WTC11 (cell line): ENCODE measurements around the gene ITLN2. TPM values are rescaled to one million over a fixed set of nuclear protein-coding genes. Genes with fewer than 3 reads are reported as not detected.
"Not testable (repeated sequence)": the region's sequence is repeated elsewhere in the genome, so short reads cannot be mapped to it uniquely, and the experiment has no call there.

Experiments used
- ATAC-seq: fragments of 200-7000 bp; cut with Tn5 transposase; 2 replicates; pipeline ENCODE4 v1.10.0; 2021; ENCODE audit warnings: mild to moderate bottlenecking, moderate library complexity
- CTCF ChIA-PET: fragments of 300-600 bp; sonication (Branson Sonifier 250); formaldehyde crosslinking; loops from one replicate; lab custom pipeline; 2021; ENCODE audit warnings: antibody characterized with exemption; lab: Charles Lee
- POLR2A ChIA-PET: fragments of 350-600 bp; sonication (Branson Sonifier 250); formaldehyde crosslinking; loops from one replicate; lab custom pipeline; 2021; ENCODE audit warnings: antibody characterized with exemption; lab: Charles Lee
- DNase-seq: peaks from one replicate; pipeline ENCODE4 v3.0.0; 2021; ENCODE audit warnings: low spot score
- H3K27ac Mint-ChIP-seq: 2 replicates; pipeline ENCODE4 v1.8.0; 2021; ENCODE audit warnings: mixed read lengths
- H3K27me3 Mint-ChIP-seq: 2 replicates; pipeline ENCODE4 v1.8.0; 2021; ENCODE audit warnings: low read depth, mild to moderate bottlenecking, moderate library complexity, mixed read lengths
- H3K36me3 Mint-ChIP-seq: 2 replicates; pipeline ENCODE4 v1.8.0; 2021; ENCODE audit warnings: mixed read lengths
- H3K4me1 Mint-ChIP-seq: 2 replicates; pipeline ENCODE4 v1.8.0; 2022; ENCODE audit warnings: mixed read lengths
- H3K4me3 Mint-ChIP-seq: 2 replicates; pipeline ENCODE4 v1.8.0; 2021; ENCODE audit warnings: mild to moderate bottlenecking, moderate library complexity, mixed read lengths
- H3K9me3 Mint-ChIP-seq: 2 replicates; pipeline ENCODE4 v1.8.0; 2021; ENCODE audit warnings: mixed read lengths
- ATF1 ChIP-seq: sonication (generic); formaldehyde crosslinking; IDR thresholded peaks from 2 replicates; pipeline ENCODE4 v1.8.1; 2023; ENCODE audit warnings: mild to moderate bottlenecking, moderate library complexity, missing genetic modification reagents
- CREB1 ChIP-seq: sonication (generic); formaldehyde crosslinking; IDR thresholded peaks from 2 replicates; pipeline ENCODE4 v1.8.0; 2023; ENCODE audit warnings: mild to moderate bottlenecking, missing genetic modification reagents
- ELF4 ChIP-seq: sonication (generic); formaldehyde crosslinking; IDR thresholded peaks from 2 replicates; pipeline ENCODE4 v1.8.1; 2022; ENCODE audit warnings: low read depth, mild to moderate bottlenecking, moderate library complexity, missing genetic modification reagents
- EMX1 ChIP-seq: fragments of 250-450 bp; sonication (Bioruptor Pico); IDR thresholded peaks from 2 replicates; pipeline ENCODE4 v1.8.0; 2021; ENCODE audit warnings: mild to moderate bottlenecking
- GRHL2 ChIP-seq: fragments of 250-450 bp; sonication (Bioruptor Pico); IDR thresholded peaks from 2 replicates; pipeline ENCODE4 v1.8.0; 2022; ENCODE audit warnings: mild to moderate bottlenecking, moderate library complexity; ENCODE audit not compliant: insufficient replicate concordance, severe bottlenecking
- JAZF1 ChIP-seq: fragments of 250-450 bp; sonication (Bioruptor Pico); IDR thresholded peaks from 2 replicates; pipeline ENCODE4 v1.9.0; 2021; ENCODE audit warnings: moderate library complexity, mild to moderate bottlenecking, inconsistent platforms
- KAT7 ChIP-seq: sonication (generic); formaldehyde crosslinking; IDR thresholded peaks from 2 replicates; pipeline ENCODE4 v1.8.1; 2023; ENCODE audit warnings: missing genetic modification reagents, mild to moderate bottlenecking, borderline replicate concordance
- MXD4 ChIP-seq: fragments of 250-450 bp; sonication (Bioruptor Pico); IDR thresholded peaks from 2 replicates; pipeline ENCODE4 v1.8.0; 2021; ENCODE audit warnings: mild to moderate bottlenecking, moderate library complexity, borderline replicate concordance
- OVOL2 ChIP-seq: fragments of 250-450 bp; sonication (Bioruptor Pico); IDR thresholded peaks from 2 replicates; pipeline ENCODE4 v1.9.0; 2021; ENCODE audit warnings: mild to moderate bottlenecking, borderline replicate concordance
- RORB ChIP-seq: fragments of 250-450 bp; sonication (Bioruptor Pico); IDR thresholded peaks from 2 replicates; pipeline ENCODE4 v1.9.0; 2021; ENCODE audit warnings: mild to moderate bottlenecking
- SMAD4 ChIP-seq: sonication (generic); formaldehyde crosslinking; IDR thresholded peaks from 2 replicates; pipeline ENCODE4 v1.8.0; 2022; ENCODE audit warnings: mild to moderate bottlenecking, missing genetic modification reagents
- ZNF423 ChIP-seq: fragments of 250-450 bp; sonication (Bioruptor Pico); IDR thresholded peaks from 2 replicates; pipeline ENCODE4 v2.1.2; 2022; ENCODE audit warnings: mild to moderate bottlenecking, moderate library complexity
- total RNA-seq: library from RNA; stranded (reverse); gene quantifications from 3 replicates; pipeline ENCODE4 v1.2.3, GENCODE V29; 2021
- TF ChIP-seq, protein P1 (sequence below): fragments of 250-450 bp; sonication (Bioruptor Pico); IDR thresholded peaks from 2 replicates; pipeline ENCODE4 v1.9.0; 2021; ENCODE audit warnings: moderate library complexity, mild to moderate bottlenecking, inconsistent platforms, borderline replicate concordance
- TF ChIP-seq, protein P2 (sequence below): sonication (generic); formaldehyde crosslinking; conservative IDR thresholded peaks from 2 replicates; pipeline ENCODE4 v1.8.1; 2022; ENCODE audit warnings: mild to moderate bottlenecking, missing genetic modification reagents
- TF ChIP-seq, protein P3 (sequence below): sonication (generic); formaldehyde crosslinking; IDR thresholded peaks from 2 replicates; pipeline ENCODE4 v1.8.1; 2023; ENCODE audit warnings: mild to moderate bottlenecking, missing genetic modification reagents
- TF ChIP-seq, protein P4 (sequence below): sonication (generic); formaldehyde crosslinking; IDR thresholded peaks from 2 replicates; pipeline ENCODE4 v1.8.1; 2022; ENCODE audit warnings: low read depth, missing genetic modification reagents, borderline replicate concordance

ITLN2 gene
- total RNA-seq, 1 experiment from 2014 or later, result 5.9 TPM

DNA sequence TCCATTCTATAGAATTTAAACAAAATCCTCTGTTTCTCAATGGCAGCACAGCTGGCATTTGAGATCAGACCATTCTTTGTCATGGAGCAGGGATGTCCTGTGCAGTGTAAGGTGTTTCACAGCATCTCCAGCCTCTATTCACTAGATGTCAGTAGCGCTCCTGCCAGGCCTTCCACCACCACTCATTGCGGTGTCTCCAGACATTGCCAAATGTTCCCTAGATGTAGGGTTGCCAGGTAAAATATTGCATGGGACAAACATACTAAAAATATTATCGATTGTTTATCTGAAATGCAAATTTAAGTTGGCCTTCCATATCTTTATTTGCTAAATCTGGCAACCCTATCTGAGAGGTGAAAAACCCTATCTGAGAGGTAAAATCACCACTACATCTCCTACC, 11.7 kb downstream of the ITLN2 start (continued):
- TF ChIP-seq, protein P1, sequence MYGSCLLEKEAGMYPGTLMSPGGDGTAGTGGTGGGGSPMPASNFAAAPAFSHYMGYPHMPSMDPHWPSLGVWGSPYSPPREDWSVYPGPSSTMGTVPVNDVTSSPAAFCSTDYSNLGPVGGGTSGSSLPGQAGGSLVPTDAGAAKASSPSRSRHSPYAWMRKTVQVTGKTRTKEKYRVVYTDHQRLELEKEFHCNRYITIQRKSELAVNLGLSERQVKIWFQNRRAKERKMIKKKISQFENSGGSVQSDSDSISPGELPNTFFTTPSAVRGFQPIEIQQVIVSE (CRISPR knock-in tag), result no peak
- TF ChIP-seq ATF1, result no peak
- no peak for TF ChIP-seq GRHL2
- TF ChIP-seq SMAD4 (CRISPR knock-in tag), result no peak
- TF ChIP-seq, protein P2, sequence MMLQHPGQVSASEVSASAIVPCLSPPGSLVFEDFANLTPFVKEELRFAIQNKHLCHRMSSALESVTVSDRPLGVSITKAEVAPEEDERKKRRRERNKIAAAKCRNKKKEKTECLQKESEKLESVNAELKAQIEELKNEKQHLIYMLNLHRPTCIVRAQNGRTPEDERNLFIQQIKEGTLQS (CRISPR knock-in tag), result no peak
- TF ChIP-seq, protein P3, sequence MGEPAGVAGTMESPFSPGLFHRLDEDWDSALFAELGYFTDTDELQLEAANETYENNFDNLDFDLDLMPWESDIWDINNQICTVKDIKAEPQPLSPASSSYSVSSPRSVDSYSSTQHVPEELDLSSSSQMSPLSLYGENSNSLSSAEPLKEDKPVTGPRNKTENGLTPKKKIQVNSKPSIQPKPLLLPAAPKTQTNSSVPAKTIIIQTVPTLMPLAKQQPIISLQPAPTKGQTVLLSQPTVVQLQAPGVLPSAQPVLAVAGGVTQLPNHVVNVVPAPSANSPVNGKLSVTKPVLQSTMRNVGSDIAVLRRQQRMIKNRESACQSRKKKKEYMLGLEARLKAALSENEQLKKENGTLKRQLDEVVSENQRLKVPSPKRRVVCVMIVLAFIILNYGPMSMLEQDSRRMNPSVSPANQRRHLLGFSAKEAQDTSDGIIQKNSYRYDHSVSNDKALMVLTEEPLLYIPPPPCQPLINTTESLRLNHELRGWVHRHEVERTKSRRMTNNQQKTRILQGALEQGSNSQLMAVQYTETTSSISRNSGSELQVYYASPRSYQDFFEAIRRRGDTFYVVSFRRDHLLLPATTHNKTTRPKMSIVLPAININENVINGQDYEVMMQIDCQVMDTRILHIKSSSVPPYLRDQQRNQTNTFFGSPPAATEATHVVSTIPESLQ (CRISPR knock-in tag), result no peak
- no peak for TF ChIP-seq ZNF423 (CRISPR knock-in tag)
- no peak for TF ChIP-seq EMX1
- no peak for TF ChIP-seq MXD4 (CRISPR knock-in tag)

DNA sequence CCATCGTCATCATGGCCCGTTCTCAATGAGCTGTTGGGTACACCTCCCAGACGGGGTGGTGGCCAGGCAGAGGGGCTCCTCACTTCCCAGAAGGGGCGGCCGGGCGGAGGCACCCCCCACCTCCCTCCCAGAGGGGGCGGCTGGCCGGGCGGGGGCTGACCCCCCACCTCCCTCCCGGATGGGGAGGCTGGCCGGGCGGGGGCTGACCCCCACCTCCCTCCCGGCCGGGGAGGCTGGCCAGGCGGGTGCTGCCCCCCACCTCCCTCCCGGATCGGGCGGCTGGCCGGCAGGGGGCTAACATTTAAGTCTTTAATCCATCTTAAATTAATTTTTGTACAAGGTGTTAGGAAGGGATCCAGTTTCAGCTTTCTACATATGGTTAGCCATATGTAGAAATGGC, 17.9 kb downstream of the ITLN2 start:
- ATAC-seq, H3K27ac Mint-ChIP-seq, POLR2A ChIA-PET, CTCF ChIA-PET, H3K4me3 Mint-ChIP-seq, H3K27me3 Mint-ChIP-seq, DNase-seq, H3K36me3 Mint-ChIP-seq, H3K4me1 Mint-ChIP-seq: not testable (repeated sequence)
- H3K9me3 Mint-ChIP-seq, result peaks cover 38% of the 10 kb centered on the region

DNA sequence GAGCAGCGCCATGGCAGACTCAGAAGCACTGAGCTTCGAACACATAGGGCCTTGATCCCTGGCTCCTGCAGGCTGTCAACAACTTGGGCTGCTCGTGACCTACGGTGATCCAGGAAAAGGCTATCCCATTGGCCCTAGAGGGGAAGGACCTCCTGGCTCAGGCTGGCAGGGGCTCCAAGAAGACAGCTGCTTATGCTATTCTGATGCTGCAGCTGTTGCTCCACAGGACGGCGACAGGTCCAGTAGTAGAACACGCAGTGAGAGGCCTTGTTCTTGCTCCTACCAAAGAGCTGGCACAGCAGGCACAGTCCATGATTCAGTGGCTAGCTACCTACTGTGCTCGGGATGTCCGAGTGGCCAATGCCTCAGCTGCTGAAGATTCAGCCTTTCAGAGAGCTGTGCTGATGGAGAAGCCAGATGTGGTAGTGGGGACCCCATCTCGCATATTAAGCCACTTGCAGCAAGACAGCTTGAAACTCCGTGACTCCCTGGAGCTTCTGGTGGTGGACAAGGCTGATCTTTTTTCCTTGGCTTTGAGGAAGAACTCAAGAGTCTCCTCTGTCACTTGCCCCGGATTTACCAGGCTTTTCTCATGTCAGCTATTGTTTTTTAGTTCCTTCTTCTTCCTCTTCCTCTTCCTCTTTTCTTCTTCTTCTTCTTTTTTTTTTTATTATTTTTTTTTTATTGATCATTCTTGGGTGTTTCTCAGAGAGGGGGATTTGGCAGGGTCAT, 18.9 kb downstream of the ITLN2 start:
- H3K27ac Mint-ChIP-seq, result no peak overlapping the region
- no peak for ATAC-seq
- CTCF ChIA-PET, result interaction anchor here (1.2 kb wide), 1 partner anchor 19 kb away, joined by 7 read pairs; the partner anchor contains the start of gene ITLN2
- H3K4me1 Mint-ChIP-seq, result no peaks in the 10 kb centered on the region
- H3K36me3 Mint-ChIP-seq, result peaks cover 9% of the 10 kb centered on the region; the same call in 1 of the 2 replicates
- H3K9me3 Mint-ChIP-seq, result peaks cover 30% of the 10 kb centered on the region
- no peak for DNase-seq
- no peak overlapping the region for H3K4me3 Mint-ChIP-seq
- H3K27me3 Mint-ChIP-seq, result peaks cover 3% of the 10 kb centered on the region
- TF ChIP-seq, protein P4, sequence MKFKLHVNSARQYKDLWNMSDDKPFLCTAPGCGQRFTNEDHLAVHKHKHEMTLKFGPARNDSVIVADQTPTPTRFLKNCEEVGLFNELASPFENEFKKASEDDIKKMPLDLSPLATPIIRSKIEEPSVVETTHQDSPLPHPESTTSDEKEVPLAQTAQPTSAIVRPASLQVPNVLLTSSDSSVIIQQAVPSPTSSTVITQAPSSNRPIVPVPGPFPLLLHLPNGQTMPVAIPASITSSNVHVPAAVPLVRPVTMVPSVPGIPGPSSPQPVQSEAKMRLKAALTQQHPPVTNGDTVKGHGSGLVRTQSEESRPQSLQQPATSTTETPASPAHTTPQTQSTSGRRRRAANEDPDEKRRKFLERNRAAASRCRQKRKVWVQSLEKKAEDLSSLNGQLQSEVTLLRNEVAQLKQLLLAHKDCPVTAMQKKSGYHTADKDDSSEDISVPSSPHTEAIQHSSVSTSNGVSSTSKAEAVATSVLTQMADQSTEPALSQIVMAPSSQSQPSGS, result no peak
- TF ChIP-seq ELF4 (CRISPR knock-in tag) (no peak), RORB (CRISPR knock-in tag) (no peak), MXD4 (CRISPR knock-in tag) (no peak), KAT7 (no peak), OVOL2 (CRISPR knock-in tag) (no peak), CREB1 (no peak), JAZF1 (CRISPR knock-in tag) (no peak)
- POLR2A ChIA-PET, result interaction anchor here (0.6 kb wide), 2 partner anchors 11 to 30 kb away, joined by 3 to 10 read pairs; no protein-coding TSS in a partner anchor

DNA sequence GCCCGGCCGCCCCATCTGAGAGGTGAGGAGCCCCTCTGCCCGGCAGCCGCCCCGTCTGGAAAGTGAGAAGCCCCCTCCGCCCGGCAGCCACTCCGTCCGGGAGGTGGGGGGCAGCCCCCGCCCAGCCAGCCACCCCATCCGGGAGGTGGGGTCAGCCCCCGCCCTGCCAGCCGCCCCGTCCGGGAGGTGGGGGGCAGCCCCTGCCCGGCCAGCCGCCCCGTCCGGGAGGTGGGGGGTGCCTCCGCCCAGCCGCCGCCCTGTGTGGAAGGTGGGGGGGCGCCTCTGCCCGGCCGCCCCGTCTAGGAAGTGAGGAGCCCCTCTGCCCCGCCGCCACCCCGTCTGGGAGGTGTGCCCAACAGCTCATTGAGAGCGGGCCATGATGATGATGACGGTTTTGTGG, 21.3 kb downstream of the ITLN2 start:
- CTCF ChIA-PET, H3K4me1 Mint-ChIP-seq, H3K36me3 Mint-ChIP-seq, DNase-seq, H3K27me3 Mint-ChIP-seq, ATAC-seq, H3K27ac Mint-ChIP-seq, H3K4me3 Mint-ChIP-seq, POLR2A ChIA-PET: not testable (repeated sequence)
- H3K9me3 Mint-ChIP-seq, result peaks cover 22% of the 10 kb centered on the region
